ENCODE results near the gene CAMSAP2.

CAMSAP2 gene

DNA sequence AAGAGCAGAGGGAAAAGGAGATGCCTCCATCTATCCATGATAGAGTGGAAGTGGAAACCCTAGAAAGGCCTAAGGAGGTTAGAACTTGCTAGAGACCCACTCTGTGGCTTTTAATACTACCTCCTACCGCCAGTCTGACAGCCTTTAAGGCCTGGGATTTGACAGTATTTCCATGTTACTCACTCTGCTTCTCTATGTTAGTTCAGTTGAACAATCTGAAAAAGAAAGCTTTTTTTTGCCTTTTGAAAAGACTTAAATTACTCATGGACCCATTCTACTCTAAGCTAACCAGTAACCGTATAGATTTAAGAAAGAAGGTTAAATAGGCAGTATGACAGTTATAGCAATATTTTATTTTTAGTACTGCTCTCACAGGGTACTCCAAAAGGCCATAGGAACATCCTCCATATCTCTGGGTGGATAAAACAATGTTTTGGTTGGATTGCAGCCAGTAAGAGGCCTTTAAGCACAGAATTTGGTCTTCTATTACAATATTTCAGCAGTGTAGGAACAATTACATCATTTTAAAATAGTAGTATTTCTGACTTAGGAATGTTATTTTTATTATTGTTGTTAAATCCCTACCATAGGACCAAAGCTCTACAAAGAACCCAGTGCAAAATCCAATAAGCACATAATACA, 118.1 kb downstream of the CAMSAP2 start:
- no peak for DNase-seq

DNA sequence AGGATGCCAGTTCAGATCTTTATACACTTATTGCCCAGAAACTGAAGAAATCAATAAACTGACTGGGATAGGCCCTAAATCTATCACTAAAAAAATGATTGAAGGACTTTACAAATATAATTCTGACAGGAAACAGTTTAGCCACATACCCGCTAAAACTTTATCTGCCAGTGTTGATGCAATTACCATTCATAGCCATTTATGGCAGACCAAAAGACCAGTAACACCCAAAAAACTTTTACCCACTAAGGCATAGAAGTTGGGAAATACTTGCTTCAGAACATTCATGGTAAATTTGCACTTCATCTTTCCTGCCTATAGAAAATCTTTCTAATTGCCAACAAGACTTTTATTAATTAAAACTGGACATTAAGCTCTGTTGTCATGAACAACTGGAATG, 119.1 kb downstream of the CAMSAP2 start:
- no peak for DNase-seq

DNA sequence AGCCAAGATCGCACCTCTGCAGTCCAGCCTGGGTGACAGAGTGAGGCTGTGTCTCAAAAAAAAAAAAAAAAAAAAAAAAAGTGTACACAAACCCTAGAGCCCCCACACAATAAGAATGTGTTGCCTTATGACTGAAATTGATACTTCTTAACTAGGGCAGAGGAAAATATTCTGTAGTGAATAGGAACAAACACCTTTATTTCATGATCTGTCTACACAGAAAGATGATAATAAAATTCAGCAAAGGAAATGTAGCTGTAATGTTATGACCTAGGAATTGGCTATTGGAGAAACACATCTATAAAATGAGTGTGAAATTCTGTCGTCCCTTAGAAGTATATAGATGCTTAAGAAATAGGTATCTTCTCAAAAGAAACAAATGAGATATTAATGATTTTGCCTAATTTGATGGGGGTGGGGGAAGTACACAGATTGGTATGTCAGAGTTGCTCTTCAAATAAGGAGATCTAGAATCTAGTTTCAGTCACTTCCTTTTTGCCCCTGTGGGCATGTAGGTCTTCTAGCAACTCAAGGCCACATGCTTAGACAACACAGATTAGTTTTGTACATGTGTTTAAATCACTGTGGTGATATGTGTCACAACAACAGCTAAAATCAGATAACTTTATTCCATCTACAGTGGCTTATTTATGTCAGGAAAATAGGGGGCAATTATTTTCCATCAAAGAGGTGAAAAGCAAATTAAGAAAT, 123.4 kb downstream of the CAMSAP2 start:
- DNase-seq, result no peak

DNA sequence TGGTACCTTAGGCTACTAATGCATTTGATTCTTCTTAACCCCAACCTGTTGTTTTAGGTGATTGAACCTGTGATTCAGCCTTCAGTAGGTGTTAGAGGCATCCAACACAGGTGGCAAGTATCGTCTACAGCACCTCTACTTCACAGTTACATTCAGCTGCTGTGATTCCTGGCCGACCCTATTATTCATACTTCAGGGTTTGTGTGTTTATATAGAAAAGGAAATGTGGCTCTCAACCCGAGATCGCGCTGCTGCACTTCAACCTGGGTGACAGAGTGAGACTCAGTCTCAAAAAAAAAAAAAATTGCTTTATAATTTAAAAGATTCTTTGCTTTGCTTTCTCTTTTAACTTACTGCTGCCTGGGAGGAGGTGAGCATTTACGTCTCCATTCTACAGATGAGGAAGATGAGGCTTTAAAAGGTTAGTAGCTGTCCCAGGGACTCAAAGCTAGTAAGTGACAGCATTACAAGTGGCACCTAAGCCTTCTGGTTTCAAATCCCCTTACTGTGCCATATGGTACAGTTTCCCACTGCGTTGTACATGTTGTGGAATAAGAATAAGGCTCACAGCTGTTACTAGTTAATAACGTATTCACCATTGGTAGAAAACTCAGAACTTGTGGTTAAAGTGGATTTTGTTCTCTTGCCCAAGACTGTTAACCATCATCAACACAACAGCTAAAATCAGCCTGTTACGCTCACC, 124.2 kb downstream of the CAMSAP2 start:
- no peak for DNase-seq

DNA sequence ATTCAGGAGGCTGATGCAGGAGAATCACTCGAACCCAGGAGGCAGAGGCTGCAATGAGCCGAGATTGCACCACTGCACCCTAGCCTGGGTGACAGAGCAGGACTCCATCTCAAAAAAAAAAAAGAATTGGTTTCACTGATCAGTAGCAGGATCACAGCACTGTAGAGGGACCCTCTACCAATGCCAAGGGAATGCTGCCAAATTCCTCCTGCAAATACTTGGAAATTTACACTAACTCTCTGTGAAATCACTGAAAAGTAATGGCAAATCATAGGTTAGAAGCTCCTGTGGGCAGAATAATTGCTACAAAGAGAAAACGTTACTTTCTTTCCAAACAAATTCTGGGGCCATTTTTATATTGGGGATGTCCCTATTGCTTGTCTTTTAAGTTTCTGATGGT, 127.4 kb downstream of the CAMSAP2 start:
- DNase-seq, result no peak

DNA sequence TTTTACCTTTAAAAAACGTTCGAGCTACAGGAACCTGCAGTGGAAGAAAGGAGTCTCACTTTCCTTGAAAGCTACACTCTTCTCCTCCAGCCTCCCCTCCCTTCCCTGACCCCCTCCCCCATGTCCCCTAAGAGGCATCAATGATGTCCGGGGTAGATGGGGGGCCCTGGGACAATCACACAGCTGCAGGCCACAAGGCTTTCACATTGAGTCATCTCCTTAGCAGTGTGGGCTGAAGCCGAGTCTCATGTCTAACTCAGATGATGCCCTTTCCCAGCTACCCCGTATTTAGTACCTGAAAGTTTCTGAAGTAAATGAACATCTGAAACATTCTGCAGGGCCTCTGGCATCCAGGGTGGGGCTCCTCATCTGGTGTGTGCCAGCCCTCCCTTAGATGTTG, 127.8 kb downstream of the CAMSAP2 start:
- no peak for DNase-seq

DNA sequence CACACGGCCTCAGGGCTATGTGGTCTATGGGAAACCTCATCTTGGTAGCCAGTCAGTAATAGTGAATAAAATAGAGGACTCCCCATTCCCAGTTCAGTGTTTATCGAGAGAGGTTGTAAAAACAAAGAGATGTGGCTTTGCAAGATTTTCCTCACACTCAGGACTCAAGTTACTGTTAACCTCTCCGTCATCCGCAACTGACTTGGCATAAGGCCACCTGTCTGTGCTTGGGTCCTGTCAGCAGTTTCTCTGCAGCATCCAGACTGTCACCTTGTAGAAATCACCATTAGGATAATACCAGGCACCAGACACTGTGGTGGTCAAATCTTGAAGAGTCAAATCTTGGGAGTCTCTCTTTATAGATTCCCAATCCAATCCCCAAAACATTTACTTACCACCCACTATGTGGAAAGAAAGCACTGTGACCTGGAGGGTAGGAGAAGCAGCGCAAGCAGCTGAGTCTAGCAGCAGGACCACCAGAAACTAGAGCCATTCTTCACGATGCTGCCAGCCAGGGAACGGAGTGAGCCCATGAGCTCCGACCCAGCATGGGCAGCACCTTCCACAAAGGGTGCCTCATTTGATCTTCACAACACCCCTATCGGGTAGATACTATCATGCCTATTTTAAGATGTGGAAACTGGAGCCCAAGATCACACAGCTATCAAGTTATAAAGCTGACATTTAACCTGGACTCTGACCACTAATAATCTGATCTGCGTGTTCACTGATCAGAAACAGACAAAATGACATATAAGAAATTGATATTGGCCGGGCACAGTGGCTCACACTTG, 128.5 kb downstream of the CAMSAP2 start:
- DNase-seq, result no peak

DNA sequence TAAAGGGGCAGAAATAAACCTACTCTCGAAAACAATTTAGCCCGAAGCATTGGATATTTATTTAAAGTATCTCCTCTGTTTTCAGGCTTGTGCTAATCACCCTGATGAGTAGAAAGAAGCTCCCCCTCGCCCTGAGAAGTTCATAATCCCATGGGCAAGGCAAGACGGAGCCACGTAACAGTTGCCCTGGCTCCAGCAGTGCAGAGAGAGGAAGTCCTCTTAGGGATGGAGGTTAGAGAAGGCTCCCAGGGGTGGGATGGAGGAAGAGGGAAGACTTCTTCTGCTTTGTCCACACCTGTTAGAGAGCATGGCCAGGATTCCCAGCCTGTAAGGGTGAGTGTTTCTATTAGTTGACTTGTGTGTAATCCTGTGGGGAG, 130.7 kb downstream of the CAMSAP2 start:
- DNase-seq, result no peak

DNA sequence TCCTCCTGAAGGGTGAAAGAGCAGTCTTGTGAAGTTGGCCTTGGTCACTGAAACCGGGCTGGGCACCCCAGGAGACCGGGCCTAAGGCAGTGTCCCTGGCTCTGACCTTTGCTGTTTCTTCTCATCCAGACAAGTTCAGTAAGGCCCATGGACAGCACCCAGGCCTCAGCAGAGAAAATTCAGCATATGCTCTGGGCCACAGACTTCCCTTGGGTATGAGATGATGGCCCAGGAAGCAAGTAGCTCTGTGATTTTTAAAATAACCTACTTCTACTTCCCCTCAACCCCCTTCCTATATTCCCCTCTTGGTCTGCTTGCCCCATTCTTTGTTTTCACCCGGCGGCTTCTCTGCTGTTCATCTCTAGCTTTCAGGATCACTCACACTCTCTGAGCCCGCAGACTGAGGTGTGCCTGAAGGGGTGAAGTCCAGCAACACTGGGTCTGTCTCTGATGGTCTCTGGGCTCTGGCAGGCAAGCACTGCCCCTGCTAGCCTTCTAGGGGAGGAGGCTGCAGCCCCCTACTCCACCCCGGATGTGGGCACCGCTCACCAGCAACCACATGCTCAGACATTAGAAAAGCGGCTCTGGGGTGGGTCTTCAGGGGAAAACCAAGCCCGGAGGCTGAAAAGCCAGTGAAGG, 131.2 kb downstream of the CAMSAP2 start:
- no peak for DNase-seq

DNA sequence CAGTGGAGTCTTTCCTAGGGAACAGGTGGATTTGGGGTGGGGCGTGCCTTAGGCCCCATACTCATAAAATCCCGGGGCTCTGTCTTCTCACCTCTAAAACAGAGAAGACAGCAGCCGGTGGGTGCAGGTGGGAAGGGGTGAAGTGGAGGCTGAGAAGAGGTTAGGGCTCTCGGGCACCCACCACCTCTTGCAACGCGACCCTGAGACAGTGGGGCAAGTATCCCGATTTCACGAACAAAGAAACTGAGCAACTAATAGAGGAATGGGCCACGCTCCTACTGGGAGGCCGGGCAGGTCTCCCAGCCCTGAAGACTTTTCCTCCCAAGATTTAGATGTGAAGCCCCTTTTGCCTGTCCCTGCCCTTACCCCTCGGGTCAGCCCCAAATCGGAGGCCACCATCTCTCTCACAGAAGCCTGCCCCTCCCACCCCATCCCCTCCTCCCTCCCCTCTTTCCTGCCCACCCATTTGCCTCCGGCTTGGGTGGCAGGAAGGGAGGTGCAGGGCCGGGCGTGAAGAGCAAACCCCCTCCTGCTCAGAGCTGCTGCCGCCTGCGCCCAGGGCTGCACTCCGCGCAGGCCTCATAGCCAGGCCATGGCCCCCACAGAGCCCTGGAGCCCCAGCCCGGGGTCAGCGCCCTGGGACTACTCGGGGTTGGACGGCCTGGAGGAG, 133.9 kb downstream of the CAMSAP2 start, which contains the start of gene GPR25:
TSS of gene GPR25 (plus strand) at position 536 of the 670 bp plus-strand sequence. CDS start at position 593, 57 bp downstream.
- DNase-seq, result no peak

DNA sequence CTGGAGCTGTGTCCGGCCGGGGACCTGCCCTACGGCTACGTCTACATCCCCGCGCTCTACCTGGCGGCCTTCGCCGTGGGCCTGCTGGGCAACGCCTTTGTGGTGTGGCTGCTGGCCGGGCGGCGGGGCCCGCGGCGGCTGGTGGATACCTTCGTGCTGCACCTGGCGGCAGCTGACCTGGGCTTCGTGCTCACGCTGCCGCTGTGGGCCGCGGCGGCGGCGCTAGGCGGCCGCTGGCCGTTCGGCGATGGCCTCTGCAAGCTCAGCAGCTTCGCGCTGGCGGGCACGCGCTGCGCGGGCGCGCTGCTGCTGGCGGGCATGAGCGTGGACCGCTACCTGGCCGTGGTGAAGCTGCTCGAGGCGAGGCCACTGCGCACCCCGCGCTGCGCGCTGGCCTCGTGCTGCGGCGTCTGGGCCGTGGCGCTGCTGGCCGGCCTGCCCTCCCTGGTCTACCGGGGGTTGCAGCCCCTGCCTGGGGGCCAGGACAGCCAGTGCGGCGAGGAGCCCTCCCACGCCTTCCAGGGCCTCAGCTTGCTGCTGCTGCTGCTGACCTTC, 134.5 kb downstream of the CAMSAP2 start:
- DNase-seq, result no peak

DNA sequence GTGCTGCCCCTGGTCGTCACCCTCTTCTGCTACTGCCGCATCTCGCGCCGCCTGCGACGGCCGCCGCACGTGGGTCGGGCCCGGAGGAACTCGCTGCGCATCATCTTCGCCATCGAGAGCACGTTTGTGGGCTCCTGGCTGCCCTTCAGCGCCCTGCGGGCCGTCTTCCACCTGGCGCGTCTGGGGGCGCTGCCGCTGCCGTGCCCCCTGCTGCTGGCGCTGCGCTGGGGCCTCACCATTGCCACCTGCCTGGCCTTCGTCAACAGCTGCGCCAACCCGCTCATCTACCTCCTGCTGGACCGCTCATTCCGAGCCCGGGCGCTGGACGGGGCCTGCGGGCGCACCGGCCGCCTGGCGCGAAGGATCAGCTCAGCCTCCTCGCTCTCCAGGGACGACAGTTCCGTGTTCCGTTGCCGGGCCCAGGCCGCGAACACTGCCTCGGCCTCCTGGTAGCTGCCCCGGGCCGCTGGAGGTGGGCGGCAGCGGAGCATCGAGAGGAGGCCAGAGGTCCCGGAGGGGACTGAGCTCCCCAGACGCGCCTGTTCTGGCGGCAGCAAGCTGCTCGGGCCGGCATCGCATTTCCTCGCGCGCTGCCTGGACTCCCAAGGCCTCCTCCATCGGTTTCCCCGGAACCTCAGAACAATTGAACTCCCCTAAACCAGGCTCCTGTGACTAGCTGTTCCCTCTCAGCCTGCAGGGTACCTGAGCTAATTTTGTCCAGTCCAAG, 135.1 kb downstream of the CAMSAP2 start:
- DNase-seq, result no peak

DNA sequence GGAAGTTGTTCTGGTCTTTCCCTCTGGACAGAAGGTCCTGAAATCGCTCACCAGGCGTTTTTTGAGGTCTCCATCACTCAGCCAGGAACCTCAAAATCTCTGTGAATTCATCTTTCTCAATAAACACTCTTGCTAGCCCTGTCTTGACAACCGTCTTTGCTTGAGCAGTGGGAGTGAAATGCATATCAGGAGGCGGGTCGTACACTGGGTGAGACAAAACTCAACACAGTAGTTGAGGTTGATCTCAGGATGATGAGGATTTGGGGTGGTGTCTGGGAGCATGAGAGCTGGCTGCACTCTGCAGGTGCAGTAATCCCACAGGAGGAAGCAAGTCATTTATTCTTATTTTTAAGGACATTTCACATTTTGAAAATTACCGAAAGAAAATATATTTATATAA, 136.0 kb downstream of the CAMSAP2 start:
- no peak for DNase-seq

DNA sequence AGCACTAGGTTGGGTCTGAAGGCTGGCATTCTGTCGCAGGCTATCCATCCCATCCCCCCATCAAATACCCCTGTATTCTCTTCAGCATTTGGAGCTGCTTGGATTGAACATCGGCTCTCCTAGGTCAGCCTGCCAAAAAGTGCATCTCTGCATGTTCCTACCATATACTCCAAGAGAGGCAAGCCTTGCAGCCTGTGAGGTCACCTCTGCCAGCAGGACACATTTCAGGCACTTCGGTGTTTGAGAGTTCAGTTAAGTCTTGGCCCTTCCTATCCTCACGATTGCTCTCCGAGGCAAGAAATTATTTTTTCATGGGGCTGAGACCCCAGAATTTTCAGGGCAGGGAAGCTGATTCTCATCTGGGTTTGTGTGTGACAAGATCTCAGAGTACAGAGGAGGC, 136.7 kb downstream of the CAMSAP2 start:
- no peak for DNase-seq

DNA sequence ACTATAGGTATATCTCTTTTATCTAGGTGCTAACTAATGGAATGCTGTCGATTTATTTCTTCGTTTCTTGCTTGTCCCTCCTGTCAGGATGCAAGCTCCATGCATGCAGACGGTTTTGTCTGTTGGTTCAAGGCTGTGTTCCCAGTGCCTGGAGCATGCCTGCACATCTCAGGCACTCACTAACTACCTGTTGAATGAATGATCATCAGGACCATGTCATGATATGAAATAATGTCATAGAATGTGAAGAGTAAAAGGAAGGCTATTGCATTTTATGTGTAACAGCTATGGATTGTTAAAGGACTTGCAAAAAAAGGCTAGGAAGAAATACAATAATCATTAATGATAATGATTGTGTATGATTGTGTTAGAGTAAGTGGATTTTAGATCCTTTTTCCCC, 138.3 kb downstream of the CAMSAP2 start:
- DNase-seq, result no peak

DNA sequence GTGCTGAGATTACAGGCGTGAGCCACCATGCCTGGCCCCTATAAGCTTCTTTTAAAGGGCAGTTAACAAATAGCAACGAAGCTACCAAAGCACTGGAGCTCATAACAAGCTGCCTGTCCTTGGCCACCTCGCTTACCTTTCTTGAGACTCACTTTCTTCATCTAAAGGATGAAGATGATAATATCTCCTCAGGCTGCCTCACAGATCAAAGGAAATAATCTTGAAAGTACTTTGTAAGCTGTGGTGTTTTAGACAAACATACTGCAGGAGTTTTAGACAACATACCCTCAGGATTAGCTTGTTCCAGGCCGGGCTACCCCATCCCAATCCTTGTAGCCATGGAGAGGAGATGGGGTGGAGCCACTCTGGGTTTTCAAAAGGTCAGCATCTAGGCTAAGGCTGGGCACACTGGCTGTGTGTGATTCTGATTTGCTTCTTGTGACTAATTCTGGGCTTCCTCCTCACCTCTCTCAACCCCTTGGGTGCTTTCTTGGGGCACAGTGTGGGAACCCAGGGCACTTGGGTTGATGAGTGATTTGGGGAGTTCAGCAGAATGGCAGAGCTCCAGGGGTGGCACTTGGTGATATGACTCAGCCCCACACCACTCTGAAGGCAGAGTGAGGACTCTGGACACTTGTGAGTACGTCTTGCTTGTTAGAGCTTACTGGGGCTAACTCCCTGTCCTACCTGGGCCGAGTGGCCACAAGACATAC, 139.3 kb downstream of the CAMSAP2 start:
- no peak for DNase-seq

DNA sequence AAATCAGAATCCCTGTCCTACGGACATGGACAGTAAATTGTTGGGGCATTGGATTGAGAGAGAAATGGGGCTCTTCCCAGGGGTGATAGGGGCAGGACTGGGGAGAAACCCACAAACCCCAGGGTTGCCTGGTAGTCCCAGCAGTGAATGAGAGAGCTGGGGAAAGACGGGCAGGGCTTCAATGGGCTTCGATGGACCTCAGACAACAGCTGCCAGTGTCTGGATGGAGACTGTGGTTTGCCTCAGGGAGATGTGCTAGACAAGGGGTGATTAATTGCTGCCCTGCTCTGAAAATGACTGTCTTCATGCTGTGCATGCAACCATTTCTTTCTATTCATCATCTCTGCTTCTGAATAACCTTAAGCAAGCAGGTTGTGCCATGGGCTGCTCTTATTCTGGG, 141.5 kb downstream of the CAMSAP2 start:
- no peak for DNase-seq

DNA sequence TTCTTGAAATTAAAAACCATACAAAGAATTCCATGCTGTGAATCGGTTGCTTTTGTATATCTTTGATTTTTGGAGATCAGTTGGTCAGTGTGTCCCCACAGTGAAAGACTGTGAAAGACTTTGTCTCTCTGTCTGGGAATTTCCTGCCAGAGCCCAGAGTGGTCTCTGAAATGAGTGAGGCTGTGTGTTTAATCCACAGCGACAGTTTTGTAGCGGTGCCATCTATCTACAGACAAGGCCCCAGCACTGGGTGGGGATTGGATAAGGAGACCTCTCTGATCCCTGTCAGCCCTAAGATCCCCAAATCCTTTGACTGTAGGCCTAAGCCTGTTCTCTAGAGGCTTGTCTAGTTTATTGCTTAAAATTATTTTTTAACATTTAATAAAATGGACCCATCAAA, 144.4 kb downstream of the CAMSAP2 start:
- DNase-seq, result no peak

DNA sequence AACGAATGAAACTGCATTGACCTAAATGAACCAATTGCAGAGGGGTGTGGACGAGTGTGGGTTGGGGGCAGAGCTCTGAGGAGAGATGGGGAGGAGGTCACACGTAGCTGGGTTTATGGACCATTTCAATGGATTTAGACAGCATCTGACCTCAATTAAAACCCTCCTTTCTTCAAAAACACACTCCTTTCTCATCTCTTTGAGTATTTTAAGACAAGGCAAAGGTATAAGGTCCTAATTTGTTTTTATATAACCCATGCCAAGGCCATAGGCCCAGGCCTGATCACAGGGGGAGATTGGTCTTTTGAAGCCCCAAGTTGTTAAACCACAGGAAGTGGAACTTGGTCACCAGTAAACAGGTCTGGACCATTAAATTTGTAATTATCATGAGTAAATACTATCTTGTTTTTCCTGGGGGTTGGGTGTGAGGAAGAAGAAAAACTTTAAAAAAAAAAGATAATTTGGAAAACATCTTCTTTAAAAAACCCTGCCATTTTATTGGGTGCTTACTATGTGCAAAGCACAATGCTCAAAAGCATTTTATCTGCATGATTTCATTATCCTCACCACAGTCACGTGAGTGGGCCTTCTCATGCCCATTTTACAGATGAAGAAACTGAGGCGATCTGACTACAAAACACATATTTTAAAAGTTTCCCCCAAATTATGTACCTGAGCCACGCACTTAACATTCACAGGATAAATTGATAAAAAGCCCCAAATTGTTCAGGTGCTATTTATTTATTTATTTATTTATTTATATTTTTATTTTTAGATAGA, 147.1 kb downstream of the CAMSAP2 start:
- no peak for DNase-seq

DNA sequence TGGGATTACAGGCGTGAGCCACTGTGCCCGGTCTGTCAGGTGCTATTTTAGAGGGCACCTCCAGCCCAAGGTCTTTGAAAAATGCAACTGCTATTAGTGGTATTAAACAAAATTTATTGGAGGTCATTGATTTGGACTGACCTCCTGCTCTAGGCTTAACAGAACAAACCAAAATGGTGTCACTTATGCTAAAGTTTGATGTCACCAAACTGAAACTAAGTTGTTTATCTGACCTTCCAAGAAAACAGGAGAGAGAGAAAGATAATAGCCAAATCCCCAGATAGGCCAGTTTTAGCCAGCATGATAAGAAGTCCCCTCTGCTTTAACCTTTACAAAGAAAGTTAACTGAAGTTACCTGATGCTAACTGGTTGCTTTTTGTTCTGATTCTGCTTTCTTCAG, 147.9 kb downstream of the CAMSAP2 start:
- DNase-seq, result no peak
